GM19043 (cell line): ENCODE results near the gene GCSH.
"Not testable (repeated sequence)": the region's sequence is repeated elsewhere in the genome, so short reads cannot be mapped to it uniquely, and the experiment has no call there.

Source experiments
- ATAC-seq: cut with Tn5 transposase; IDR thresholded peaks from one replicate; pipeline ENCODE4 v1.9.1; 2021; ENCODE audit warnings: low read depth; ENCODE audit not compliant: unreplicated experiment

Gene GCSH

GRCh38 chr16:81095953-81096714, at the start of gene GCSH:
GCSH (minus strand) TSS chr16:81096395; CDS start chr16:81096278, 117 bp downstream.
- peak; percentile 97 for ATAC-seq

- ATAC-seq, result no peak
These were observed 47.8 kb upstream of the GCSH start for GRCh38 chr16:81143921-81144471.

- no peak for ATAC-seq
These were observed 46.7 kb upstream of the GCSH start for GRCh38 chr16:81142864-81143263.

GRCh38 chr16:81140930-81141780, 45.0 kb upstream of the GCSH start:
- ATAC-seq, result no peak

- ATAC-seq, result no peak
These were observed 42.8 kb upstream of the GCSH start for GRCh38 chr16:81138831-81139557.

- no peak for ATAC-seq
These were observed 41.6 kb upstream of the GCSH start for GRCh38 chr16:81137754-81138153.

- ATAC-seq, result no peak
These were observed 40.5 kb upstream of the GCSH start for GRCh38 chr16:81136390-81137335.

- no peak for ATAC-seq
These were observed 33.9 kb upstream of the GCSH start for GRCh38 chr16:81130126-81130525.

- no peak for ATAC-seq
These were observed 32.7 kb upstream of the GCSH start for GRCh38 chr16:81128726-81129524.

- ATAC-seq, result no peak
These were observed 30.9 kb upstream of the GCSH start for GRCh38 chr16:81127051-81127450.

GRCh38 chr16:81123092-81123852, 27.1 kb upstream of the GCSH start:
- no peak for ATAC-seq

- no peak for ATAC-seq
These were observed 25.3 kb upstream of the GCSH start for GRCh38 chr16:81121474-81121990.

GRCh38 chr16:81117436-81117835, 21.2 kb upstream of the GCSH start:
- no peak for ATAC-seq

GRCh38 chr16:81116285-81116684, 20.1 kb upstream of the GCSH start:
- no peak for ATAC-seq

- no peak for ATAC-seq
These were observed 16.3 kb upstream of the GCSH start for GRCh38 chr16:81112453-81112852.

- ATAC-seq, result not testable (repeated sequence)
These were observed 13.1 kb upstream of the GCSH start for GRCh38 chr16:81109274-81109673.

- ATAC-seq, result no peak
These were observed 11.3 kb upstream of the GCSH start for GRCh38 chr16:81107511-81107910.
